ENCODE data around the gene OR52N5.
A peak's percentile ranks its signal among the peaks of the same experiment; 100 is the strongest.

The OR52N5 gene

GRCh38 chr11:5783255-5783654 is at the start of gene OR52N5:
Gene OR52N5, minus strand, starts transcription at chr11:5783355. Its CDS starts 4,721 bp downstream, at chr11:5778634.
- TF ChIP-seq ZNF274 (IDR thresholded peaks at IDR 0.05; ENCODE audit: low read depth, low read length), result no peak
- H3K4me3 ChIP-seq (ENCODE audit: low read length), result no peak within 1 kb of the TSS

- no peak overlapping the region for H3K4me3 ChIP-seq (ENCODE audit: low read length)
- no peak for TF ChIP-seq ZNF274 (IDR thresholded peaks at IDR 0.05; ENCODE audit: low read depth, low read length)
Measured at GRCh38 chr11:5831196-5831829, 48.2 kb upstream of the OR52N5 start.

- H3K4me3 ChIP-seq (ENCODE audit: low read length), result no peak overlapping the region
- no peak for TF ChIP-seq ZNF274 (IDR thresholded peaks at IDR 0.05; ENCODE audit: low read depth, low read length)
Measured at GRCh38 chr11:5818245-5818886, 35.2 kb upstream of the OR52N5 start.

- H3K4me3 ChIP-seq (ENCODE audit: low read length), result no peak overlapping the region
- TF ChIP-seq ZNF274 (IDR thresholded peaks at IDR 0.05; ENCODE audit: low read depth, low read length), result no peak
Measured at GRCh38 chr11:5815534-5815933, 32.4 kb upstream of the OR52N5 start.

GRCh38 chr11:5809905-5810795 is 27.0 kb upstream of the OR52N5 start:
- H3K4me3 ChIP-seq (ENCODE audit: low read length), result no peak overlapping the region
- no peak for TF ChIP-seq ZNF274 (IDR thresholded peaks at IDR 0.05; ENCODE audit: low read depth, low read length)

GRCh38 chr11:5809122-5809519 is 26.0 kb upstream of the OR52N5 start:
- TF ChIP-seq ZNF274 (IDR thresholded peaks at IDR 0.05; ENCODE audit: low read depth, low read length), result no peak
- H3K4me3 ChIP-seq (ENCODE audit: low read length), result peak overlapping the region; percentile 56; the same call in 1 of the 2 replicates

GRCh38 chr11:5808500-5809121 is 25.5 kb upstream of the OR52N5 start, which contains the start of gene OR52N2:
Gene OR52N2, plus strand, starts transcription at chr11:5808924. Its CDS starts 11,412 bp downstream, at chr11:5820336.
- no peak for TF ChIP-seq ZNF274 (IDR thresholded peaks at IDR 0.05; ENCODE audit: low read depth, low read length)
- H3K4me3 ChIP-seq (ENCODE audit: low read length), result peak within 1 kb of the TSS; percentile 56; the same call in 1 of the 2 replicates

GRCh38 chr11:5807580-5807979 is 24.4 kb upstream of the OR52N5 start:
- no peak overlapping the region for H3K4me3 ChIP-seq (ENCODE audit: low read length)

GRCh38 chr11:5803982-5804381 is 20.8 kb upstream of the OR52N5 start:
- TF ChIP-seq ZNF274 (IDR thresholded peaks at IDR 0.05; ENCODE audit: low read depth, low read length), result no peak
- H3K4me3 ChIP-seq (ENCODE audit: low read length), result no peak overlapping the region

More at GRCh38 chr11:5807580-5807979, 24.4 kb upstream of the OR52N5 start:
- TF ChIP-seq ZNF274 (IDR thresholded peaks at IDR 0.05; ENCODE audit: low read depth, low read length), result no peak

GRCh38 chr11:5796541-5796940 is 13.4 kb upstream of the OR52N5 start:
- H3K4me3 ChIP-seq (ENCODE audit: low read length), result no peak overlapping the region
- no peak for TF ChIP-seq ZNF274 (IDR thresholded peaks at IDR 0.05; ENCODE audit: low read depth, low read length)

GRCh38 chr11:5791165-5791564 is 8.0 kb upstream of the OR52N5 start, which contains the start of gene OR52N1:
Gene OR52N1, minus strand, starts transcription at chr11:5791265. Its CDS starts 2,449 bp downstream, at chr11:5788816.
- TF ChIP-seq ZNF274 (IDR thresholded peaks at IDR 0.05; ENCODE audit: low read depth, low read length), result no peak
- no peak within 1 kb of the TSS for H3K4me3 ChIP-seq (ENCODE audit: low read length)

- no peak for TF ChIP-seq ZNF274 (IDR thresholded peaks at IDR 0.05; ENCODE audit: low read depth, low read length)
Measured at GRCh38 chr11:5767056-5767455, 16.1 kb downstream of the OR52N5 start.

GRCh38 chr11:5753943-5754342 is 29.2 kb downstream of the OR52N5 start, which contains the start of gene OR52N4:
Gene OR52N4, plus strand, starts transcription at chr11:5754243. Its CDS starts 498 bp downstream, at chr11:5754741.
- no peak for TF ChIP-seq ZNF274 (IDR thresholded peaks at IDR 0.05; ENCODE audit: low read depth, low read length)
- H3K4me3 ChIP-seq (ENCODE audit: low read length), result no peak within 1 kb of the TSS

More at GRCh38 chr11:5767056-5767455, 16.1 kb downstream of the OR52N5 start:
- H3K4me3 ChIP-seq (ENCODE audit: low read length), result no peak overlapping the region

- no peak for TF ChIP-seq ZNF274 (IDR thresholded peaks at IDR 0.05; ENCODE audit: low read depth, low read length)
- H3K4me3 ChIP-seq (ENCODE audit: low read length), result no peak overlapping the region
Measured at GRCh38 chr11:5749836-5750235, 33.3 kb downstream of the OR52N5 start.

Measured in GM08714 (cell line).